Measurements from ENCODE around the gene ANXA2. TPM values are rescaled to one million over a fixed set of nuclear protein-coding genes. Genes with fewer than 3 reads are reported as not detected.

The ANXA2 gene
- polyA plus RNA-seq, 1 donor (not counting 4 experiments of a cell fraction or from before 2014, with no cell fraction given): 11,017 TPM

GRCh38 chr15:60318216-60318867 lies 79.4 kb downstream of the ANXA2 start:
- H3K9me3 ChIP-seq (ENCODE audit: control insufficient read depth, low read depth, low read length): no peaks in the 10 kb centered on the region

GRCh38 chr15:60316961-60317360 lies 80.8 kb downstream of the ANXA2 start:
- TF ChIP-seq CTCF (optimal IDR thresholded peaks at IDR 0.05 in 1 of 3, IDR thresholded peaks at IDR 0.05 in 1 of 3, conservative IDR thresholded peaks at IDR 0.05 in 1 of 3; ENCODE audit: extremely low read depth in 1 of 3, insufficient read depth in 2 of 3, low read length in 3 of 3) (no peak), EZH2 (IDR thresholded peaks at IDR 0.05; ENCODE audit: low read length) (no peak)
- peak overlapping the region in 1 of 3 experiments; percentile 25 for H3K4me3 ChIP-seq (ENCODE audit: control insufficient read depth in 2 of 3, extremely low read depth in 1 of 3, insufficient read depth in 2 of 3, low read depth in 1 of 3, low read length in 3 of 3)
- H3K9me1 ChIP-seq (ENCODE audit: control insufficient read depth, extremely low read depth, insufficient read depth, low read length): no peaks in the 10 kb centered on the region
- peak overlapping the region; percentile 33 for H3K9ac ChIP-seq (ENCODE audit: control insufficient read depth, extremely low read depth, insufficient read depth, low read length)
- peaks cover 14% of the 10 kb centered on the region for H3K4me1 ChIP-seq (ENCODE audit: control insufficient read depth, extremely low read depth, insufficient read depth, low read length)
- H3K27me3 ChIP-seq (ENCODE audit: control insufficient read depth, extremely low read depth, insufficient read depth, low read length): no peaks in the 10 kb centered on the region
- dilution Hi-C loops (cut with MboI; ENCODE audit: extremely low pct_ligation_motif_present, low sequenced_read_pairs): no loop called here
- no peaks in the 10 kb centered on the region for H3K9me3 ChIP-seq (ENCODE audit: control insufficient read depth, low read depth, low read length)
- peak overlapping the region; percentile 46 for H3K27ac ChIP-seq (ENCODE audit: control insufficient read depth, insufficient read depth, low read length)
- peak overlapping the region; percentile 65 for H3K4me2 ChIP-seq (ENCODE audit: control insufficient read depth, extremely low read depth, insufficient read depth, low read depth, low read length)
- H3K36me3 ChIP-seq (ENCODE audit: control insufficient read depth in 2 of 2, extremely low read depth in 1 of 2, insufficient read depth in 2 of 2, low read length in 2 of 2): no peaks in the 10 kb centered on the region
- DNase-seq (ENCODE audit: low read depth, low spot score) (peak; percentile 69), FAIRE-seq (peak; percentile 88)
- H3K79me2 ChIP-seq (ENCODE audit: control insufficient read depth, insufficient read depth, low read length): no peaks in the 10 kb centered on the region
- H4K20me1 ChIP-seq (ENCODE audit: control insufficient read depth, extremely low read depth, insufficient read depth, low read length): no peaks in the 10 kb centered on the region
- no peak overlapping the region for H2AFZ ChIP-seq (ENCODE audit: control insufficient read depth, low read length)

More at GRCh38 chr15:60318216-60318867, 79.4 kb downstream of the ANXA2 start:
- no peaks in the 10 kb centered on the region for H3K36me3 ChIP-seq (ENCODE audit: control insufficient read depth in 2 of 2, extremely low read depth in 1 of 2, insufficient read depth in 2 of 2, low read length in 2 of 2)
- H3K4me1 ChIP-seq (ENCODE audit: control insufficient read depth, extremely low read depth, insufficient read depth, low read length): peaks cover 14% of the 10 kb centered on the region
- no peaks in the 10 kb centered on the region for H4K20me1 ChIP-seq (ENCODE audit: control insufficient read depth, extremely low read depth, insufficient read depth, low read length)
- FAIRE-seq: no peak
- DNase-seq (ENCODE audit: low read depth, low spot score): no peak
- H3K4me3 ChIP-seq (ENCODE audit: control insufficient read depth in 2 of 3, extremely low read depth in 1 of 3, insufficient read depth in 2 of 3, low read depth in 1 of 3, low read length in 3 of 3): no peak overlapping the region
- no peak overlapping the region for H3K27ac ChIP-seq (ENCODE audit: control insufficient read depth, insufficient read depth, low read length)
- no peaks in the 10 kb centered on the region for H3K9me1 ChIP-seq (ENCODE audit: control insufficient read depth, extremely low read depth, insufficient read depth, low read length)
- TF ChIP-seq CTCF (optimal IDR thresholded peaks at IDR 0.05 in 1 of 3, IDR thresholded peaks at IDR 0.05 in 1 of 3, conservative IDR thresholded peaks at IDR 0.05 in 1 of 3; ENCODE audit: extremely low read depth in 1 of 3, insufficient read depth in 2 of 3, low read length in 3 of 3) (no peak), EZH2 (IDR thresholded peaks at IDR 0.05; ENCODE audit: low read length) (no peak)
- no peak overlapping the region for H2AFZ ChIP-seq (ENCODE audit: control insufficient read depth, low read length)
- H3K27me3 ChIP-seq (ENCODE audit: control insufficient read depth, extremely low read depth, insufficient read depth, low read length): peaks cover 3% of the 10 kb centered on the region
- dilution Hi-C loops (cut with MboI; ENCODE audit: extremely low pct_ligation_motif_present, low sequenced_read_pairs): no loop called here
- no peak overlapping the region for H3K9ac ChIP-seq (ENCODE audit: control insufficient read depth, extremely low read depth, insufficient read depth, low read length)
- no peaks in the 10 kb centered on the region for H3K79me2 ChIP-seq (ENCODE audit: control insufficient read depth, insufficient read depth, low read length)
- H3K4me2 ChIP-seq (ENCODE audit: control insufficient read depth, extremely low read depth, insufficient read depth, low read depth, low read length): no peak overlapping the region
